Thyroid gland (tissue), 4 donors: ENCODE results near the gene CCND1. TPM values are rescaled to one million over a fixed set of nuclear protein-coding genes. Genes with fewer than 3 reads are reported as not detected.

ENCODE experiments used
- DNase-seq, 2 donors: peaks; one replicate each; pipeline ENCODE4 v3.0.0-alpha.2; 2019
- H3K27ac ChIP-seq, 3 donors: fragments of 200-600 bp; sonication (generic); 1 replicate in 2 of 3; 2 replicates in 1 of 3; pipeline ENCODE4 v1.5.1; 2016 to 2019; ENCODE audit warnings: mild to moderate bottlenecking in 1 of 3, moderate library complexity in 1 of 3
- H3K27me3 ChIP-seq: fragments of 200-600 bp; sonication (generic); one replicate; pipeline ENCODE4 v1.5.1; 2019
- H3K36me3 ChIP-seq, 2 donors: fragments of 200-600 bp; sonication (generic); one replicate each; pipeline ENCODE4 v1.5.1; 2016 to 2019
- H3K4me1 ChIP-seq, 2 donors: fragments of 200-600 bp; sonication (generic); one replicate each; pipeline ENCODE4 v1.5.1; 2017 to 2019
- H3K4me3 ChIP-seq, 3 donors: fragments of 200-600 bp; sonication (generic); replicated peaks in 1 of 3; 1 replicate in 2 of 3; 2 replicates in 1 of 3; pipeline ENCODE4 v1.5.1; 2016; ENCODE audit warnings: mild to moderate bottlenecking in 1 of 3
- H3K9me3 ChIP-seq: fragments of 200-600 bp; sonication (generic); one replicate; pipeline ENCODE4 v1.5.1; 2017
- POLR2A ChIP-seq, 2 donors: fragments of 450-650 bp; IDR thresholded peaks; one replicate each; pipeline ENCODE4 v1.6.1; 2017; ENCODE audit warnings: antibody characterized with exemption in 2 of 2, mild to moderate bottlenecking in 2 of 2, moderate library complexity in 1 of 2
- WGBS, 2 donors: methylation state at CpG; one replicate each; pipeline ENCODE4 v1.1.5; 2017; 5-methylcytosine and 5-hydroxymethylcytosine counted together
- intact Hi-C: fragments of 100-400 bp; cut with DNase I; formaldehyde crosslinking; loops from one replicate; pipeline ENCODE4 v1.15.1; 2023
- total RNA-seq, 4 donors: library from RNA; depleted of rRNA; stranded (reverse); fragments of >200 nt; gene quantifications; one replicate each; pipeline ENCODE4 v1.2.3, GENCODE V29; 2016
- TF ChIP-seq, protein P1 (sequence below), 6 experiments: fragments of 200-600 bp in 3 of 6; fragments of 450-650 bp in 3 of 6; sonication (generic) in 3 of 6; IDR thresholded peaks; one replicate each; pipeline ENCODE4 v1.5.1; 2016 to 2019; ENCODE audit warnings: antibody characterized with exemption in 6 of 6, mild to moderate bottlenecking in 2 of 6, inconsistent platforms in 1 of 6, moderate library complexity in 1 of 6

Gene CCND1
- total RNA-seq, 4 donors from 2014 or later: 55.1 to 110 (median 94.6) TPM

DNA sequence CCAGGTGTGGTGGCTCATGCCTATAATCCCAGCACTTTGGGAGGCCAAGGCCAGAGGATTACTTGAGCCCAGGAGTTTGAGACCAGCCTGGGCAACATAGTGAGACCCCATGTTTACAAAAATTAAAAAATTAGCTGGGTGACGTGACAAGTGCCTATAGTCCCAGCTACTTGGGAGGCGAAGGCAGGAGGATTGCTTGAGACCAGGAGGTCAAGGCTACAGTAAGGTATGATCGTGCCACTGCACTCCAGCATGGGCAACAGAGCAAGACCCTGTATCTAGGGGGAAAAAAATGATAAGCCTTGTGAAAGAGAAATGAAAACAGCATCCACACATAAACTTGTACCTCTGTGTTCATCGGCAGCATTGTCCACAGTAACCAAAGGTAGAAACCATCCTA lies 8.1 kb upstream of the CCND1 start:
- TF ChIP-seq POLR2A (IDR thresholded peaks at IDR 0.05): no peak
- TF ChIP-seq, protein P1, sequence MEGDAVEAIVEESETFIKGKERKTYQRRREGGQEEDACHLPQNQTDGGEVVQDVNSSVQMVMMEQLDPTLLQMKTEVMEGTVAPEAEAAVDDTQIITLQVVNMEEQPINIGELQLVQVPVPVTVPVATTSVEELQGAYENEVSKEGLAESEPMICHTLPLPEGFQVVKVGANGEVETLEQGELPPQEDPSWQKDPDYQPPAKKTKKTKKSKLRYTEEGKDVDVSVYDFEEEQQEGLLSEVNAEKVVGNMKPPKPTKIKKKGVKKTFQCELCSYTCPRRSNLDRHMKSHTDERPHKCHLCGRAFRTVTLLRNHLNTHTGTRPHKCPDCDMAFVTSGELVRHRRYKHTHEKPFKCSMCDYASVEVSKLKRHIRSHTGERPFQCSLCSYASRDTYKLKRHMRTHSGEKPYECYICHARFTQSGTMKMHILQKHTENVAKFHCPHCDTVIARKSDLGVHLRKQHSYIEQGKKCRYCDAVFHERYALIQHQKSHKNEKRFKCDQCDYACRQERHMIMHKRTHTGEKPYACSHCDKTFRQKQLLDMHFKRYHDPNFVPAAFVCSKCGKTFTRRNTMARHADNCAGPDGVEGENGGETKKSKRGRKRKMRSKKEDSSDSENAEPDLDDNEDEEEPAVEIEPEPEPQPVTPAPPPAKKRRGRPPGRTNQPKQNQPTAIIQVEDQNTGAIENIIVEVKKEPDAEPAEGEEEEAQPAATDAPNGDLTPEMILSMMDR (IDR thresholded peaks at IDR 0.05): no peak
- Histone ChIP-seq H3K27me3 (no peaks in the 10 kb centered on the region), H3K27ac (no peak overlapping the region), H3K4me1 (peaks cover 18% of the 10 kb centered on the region in 2 donors), H3K36me3 (no peaks in the 10 kb centered on the region), H3K9me3 (no peaks in the 10 kb centered on the region), H3K4me3 (no peak overlapping the region)
- intact Hi-C loops: loop anchor here (10.0 kb wide), 1 partner anchor 98 kb away; no protein-coding TSS in a partner anchor
- WGBS, 2 donors: 94 to 97% methylated on average over 4 of the region's 4 CpGs
- no peak for DNase-seq

DNA sequence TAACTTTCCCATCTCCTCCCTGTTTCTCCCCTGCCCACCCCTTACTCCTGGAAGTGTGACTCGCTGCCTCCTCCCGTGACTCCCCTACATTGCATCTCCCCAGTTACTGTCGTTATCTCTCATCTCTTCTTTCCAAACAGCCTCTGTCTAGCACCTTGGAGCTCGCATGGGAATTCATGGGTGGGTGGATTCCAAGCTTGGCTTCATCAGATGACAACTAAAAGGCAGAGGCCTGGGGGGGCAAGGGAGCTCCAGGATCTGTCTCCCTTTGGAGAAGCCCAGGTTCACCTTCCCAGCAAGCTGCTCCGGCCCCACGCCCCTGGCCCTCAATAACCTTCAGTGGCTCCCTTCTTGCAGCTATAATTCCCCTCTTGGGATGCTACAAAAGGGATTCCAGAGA lies 6.9 kb upstream of the CCND1 start:
- Histone ChIP-seq H3K4me1 (peaks cover 20 to 22% of the 10 kb centered on the region in 2 donors), H3K27ac (no peak overlapping the region), H3K9me3 (no peaks in the 10 kb centered on the region), H3K4me3 (no peak overlapping the region), H3K27me3 (no peaks in the 10 kb centered on the region), H3K36me3 (no peaks in the 10 kb centered on the region)
- TF ChIP-seq POLR2A (IDR thresholded peaks at IDR 0.05): no peak
- TF ChIP-seq, protein P1 (IDR thresholded peaks at IDR 0.05): no peak
- DNase-seq: no peak
- intact Hi-C loops: loop anchor here (10.0 kb wide), 1 partner anchor 99 kb away; no protein-coding TSS in a partner anchor
- 89% methylated on average over 6 of the region's 6 CpGs for WGBS, 2 donors

DNA sequence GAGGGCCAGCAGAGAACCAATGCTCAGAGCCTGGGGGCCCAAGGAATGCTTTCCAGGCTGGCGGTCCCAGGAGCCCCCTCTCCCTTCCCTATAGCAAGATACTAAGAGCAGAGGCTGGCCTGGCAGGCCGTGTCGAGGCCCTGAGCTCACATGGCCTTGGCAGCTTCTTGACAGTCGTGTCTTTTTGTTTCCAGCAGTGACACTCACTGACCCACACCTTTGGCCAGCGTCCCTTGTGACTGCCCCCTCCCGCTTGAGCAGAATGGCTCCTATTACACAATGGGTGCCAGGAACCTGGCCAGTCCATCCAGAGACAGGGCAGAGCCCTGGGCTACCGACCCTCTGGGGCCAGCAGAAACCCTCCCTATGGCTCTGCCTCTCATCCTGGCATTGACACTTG lies 6.4 kb upstream of the CCND1 start:
- TF ChIP-seq, protein P1 (IDR thresholded peaks at IDR 0.05): no peak
- no peak for TF ChIP-seq POLR2A (IDR thresholded peaks at IDR 0.05)
- no peak for DNase-seq
- 86 to 96% methylated on average over 4 to 6 of the region's 7 CpGs for WGBS, 2 donors
- H3K4me1 ChIP-seq: peaks cover 25 to 26% of the 10 kb centered on the region in 2 donors
- no peaks in the 10 kb centered on the region for H3K36me3 ChIP-seq
- intact Hi-C loops: loop anchor here (10.0 kb wide), 1 partner anchor 100 kb away; no protein-coding TSS in a partner anchor
- no peak overlapping the region for H3K4me3 ChIP-seq
- no peaks in the 10 kb centered on the region for H3K9me3 ChIP-seq
- no peak overlapping the region for H3K27ac ChIP-seq
- H3K27me3 ChIP-seq: no peaks in the 10 kb centered on the region

DNA sequence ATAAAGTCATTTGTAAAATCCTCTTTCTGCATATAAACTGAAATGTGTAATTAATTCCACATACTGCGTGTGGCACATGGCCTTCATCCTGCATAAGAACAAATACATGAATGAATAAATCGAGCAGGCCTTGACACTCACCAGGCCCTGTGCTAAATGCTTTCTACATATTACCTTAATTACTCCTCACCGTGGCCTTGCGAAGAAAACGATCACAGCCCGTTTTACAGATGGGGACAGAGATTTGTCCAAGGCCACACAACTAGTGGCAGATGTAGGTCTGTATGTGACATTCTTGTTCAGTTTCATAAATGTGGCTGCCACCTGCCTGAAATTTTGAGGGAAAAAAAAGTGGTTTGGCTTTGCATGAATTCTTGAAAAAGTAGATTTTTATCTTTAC lies 5.8 kb upstream of the CCND1 start:
- Histone ChIP-seq H3K4me1 (peaks cover 30 to 31% of the 10 kb centered on the region in 2 donors), H3K9me3 (no peaks in the 10 kb centered on the region), H3K36me3 (no peaks in the 10 kb centered on the region), H3K27ac (no peak overlapping the region), H3K27me3 (no peaks in the 10 kb centered on the region), H3K4me3 (no peak overlapping the region)
- WGBS, 2 donors: 90% methylated on average over 6 of the region's 6 CpGs
- DNase-seq: no peak
- TF ChIP-seq, protein P1 (IDR thresholded peaks at IDR 0.05): no peak
- TF ChIP-seq POLR2A (IDR thresholded peaks at IDR 0.05): no peak
- intact Hi-C loops: loop anchor here (5.0 to 10.0 kb wide), 2 partner anchors 100 to 193 kb away; no protein-coding TSS in a partner anchor

DNA sequence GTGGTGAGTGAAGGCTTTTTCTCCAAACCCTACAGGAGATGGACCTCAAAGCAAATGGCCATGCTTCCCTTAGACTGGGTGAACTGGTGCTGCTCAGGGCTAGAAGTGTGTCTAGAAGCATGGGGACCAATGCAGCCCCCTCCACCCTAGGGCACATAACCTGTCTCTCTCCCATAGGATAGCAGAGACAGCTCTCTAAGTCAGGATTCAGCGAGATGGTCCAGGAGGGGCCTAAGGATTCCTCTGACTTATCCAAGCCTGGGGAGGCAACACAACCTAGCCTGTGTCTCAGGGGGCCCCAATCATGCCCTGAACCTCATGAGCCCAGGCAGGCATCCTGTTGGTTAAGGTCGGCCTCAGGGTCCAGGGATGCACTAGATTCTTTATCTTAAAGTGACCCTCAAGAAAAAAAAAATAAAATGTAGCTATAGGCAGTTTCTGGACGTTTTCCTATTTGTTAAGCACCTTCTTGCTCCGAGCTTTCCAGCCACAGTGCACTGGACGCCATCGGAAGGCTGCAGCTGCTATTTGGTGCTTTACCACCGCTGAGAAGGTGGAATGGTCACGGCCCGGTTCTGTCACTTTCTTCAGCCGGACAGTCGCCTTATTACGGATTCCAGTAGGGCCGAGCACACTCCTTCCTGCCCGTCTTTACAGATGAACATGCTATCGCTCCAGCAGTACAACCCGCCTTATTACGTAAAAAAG lies 5.0 kb upstream of the CCND1 start:
- Histone ChIP-seq H3K4me3 (peak overlapping the region in 1 of 3 donors; percentile 17), H3K27me3 (no peaks in the 10 kb centered on the region), H3K9me3 (no peaks in the 10 kb centered on the region), H3K27ac (peak overlapping the region in 1 of 3 donors; percentile 59), H3K36me3 (no peaks in the 10 kb centered on the region), H3K4me1 (peaks cover 36 to 37% of the 10 kb centered on the region in 2 donors)
- TF ChIP-seq, protein P1 (IDR thresholded peaks at IDR 0.05): no peak
- no peak for TF ChIP-seq POLR2A (IDR thresholded peaks at IDR 0.05)
- intact Hi-C loops: loop anchor here (5.0 to 10.0 kb wide), 2 partner anchors 101 to 194 kb away; no protein-coding TSS in a partner anchor
- 8 to 20% methylated on average over 16 of the region's 17 CpGs for WGBS, 2 donors
- DNase-seq: no peak
